GM15510 (cell line): ENCODE results near the gene DUSP16.

ENCODE experiments used
- POLR2A ChIP-seq: IDR thresholded peaks from 3 replicates; pipeline ENCODE4 v1.6.1; 2011; ENCODE audit warnings: borderline replicate concordance; ENCODE audit not compliant: insufficient read length; ENCODE audit errors: extremely low read depth

The DUSP16 gene

GRCh38 chr12:12559719-12560296 lies 2.9 kb downstream of the DUSP16 start:
- TF ChIP-seq POLR2A, result no peak

GRCh38 chr12:12558291-12558690 lies 4.4 kb downstream of the DUSP16 start:
- no peak for TF ChIP-seq POLR2A

- no peak for TF ChIP-seq POLR2A
Observed at GRCh38 chr12:12557733-12558132, 4.9 kb downstream of the DUSP16 start.

GRCh38 chr12:12555656-12556055 lies 7.0 kb downstream of the DUSP16 start:
- TF ChIP-seq POLR2A, result no peak

- no peak for TF ChIP-seq POLR2A
Observed at GRCh38 chr12:12553208-12553785, 9.4 kb downstream of the DUSP16 start.

- no peak for TF ChIP-seq POLR2A
Observed at GRCh38 chr12:12551115-12551514, 11.5 kb downstream of the DUSP16 start.

GRCh38 chr12:12550277-12550676 lies 12.4 kb downstream of the DUSP16 start:
- no peak for TF ChIP-seq POLR2A

- no peak for TF ChIP-seq POLR2A
Observed at GRCh38 chr12:12549426-12549825, 13.2 kb downstream of the DUSP16 start.

GRCh38 chr12:12548713-12549112 lies 13.9 kb downstream of the DUSP16 start:
- no peak for TF ChIP-seq POLR2A

GRCh38 chr12:12546314-12546772 lies 16.3 kb downstream of the DUSP16 start:
- no peak for TF ChIP-seq POLR2A

GRCh38 chr12:12543959-12544358 lies 18.7 kb downstream of the DUSP16 start:
- no peak for TF ChIP-seq POLR2A

GRCh38 chr12:12542964-12543363 lies 19.7 kb downstream of the DUSP16 start:
- no peak for TF ChIP-seq POLR2A

GRCh38 chr12:12542286-12542685 lies 20.4 kb downstream of the DUSP16 start:
- no peak for TF ChIP-seq POLR2A

GRCh38 chr12:12541782-12542181 lies 20.9 kb downstream of the DUSP16 start:
- no peak for TF ChIP-seq POLR2A

GRCh38 chr12:12540261-12541013 lies 22.2 kb downstream of the DUSP16 start:
- TF ChIP-seq POLR2A, result no peak

GRCh38 chr12:12539028-12539810 lies 23.4 kb downstream of the DUSP16 start:
- TF ChIP-seq POLR2A, result no peak

- TF ChIP-seq POLR2A, result no peak
Observed at GRCh38 chr12:12538535-12538934, 24.1 kb downstream of the DUSP16 start.
